22Rv1 (cell line): ENCODE results near the gene CRTC2.

Experiments used
- CTCF ChIP-seq: fragments of 450-650 bp; IDR thresholded peaks from 2 replicates; pipeline ENCODE4 v1.5.1; 2017; ENCODE audit warnings: mild to moderate bottlenecking
- ZFX ChIP-seq: fragments of 450-650 bp; IDR thresholded peaks from 2 replicates; pipeline ENCODE4 v1.6.1; 2017; ENCODE audit warnings: antibody characterized with exemption, borderline replicate concordance

GRCh38 chr1:153961421-153961820, 3.0 kb upstream of the CRTC2 start:
- TF ChIP-seq CTCF (no peak), ZFX (no peak)
